ENCODE data around the gene DENND5B.
"Not testable (repeated sequence)": the region's sequence is repeated elsewhere in the genome, so short reads cannot be mapped to it uniquely, and the experiment has no call there.

DENND5B gene

GRCh38 chr12:31594681-31595080 lies 3.7 kb upstream of the DENND5B start:
- no peak for DNase-seq (ENCODE audit: extremely low spot score, insufficient read length, low read depth)
- FAIRE-seq = no peak

GRCh38 chr12:31591380-31591901 lies 505 bp upstream of the DENND5B start:
- FAIRE-seq (peak; percentile 12), DNase-seq (ENCODE audit: extremely low spot score, insufficient read length, low read depth) (no peak)

GRCh38 chr12:31589904-31590641 lies 863 bp downstream of the DENND5B start:
- no peak for FAIRE-seq

GRCh38 chr12:31589598-31589903 lies 1.4 kb downstream of the DENND5B start:
- DNase-seq (ENCODE audit: extremely low spot score, insufficient read length, low read depth) (peak; percentile 37), FAIRE-seq (peak; percentile 68)

More at GRCh38 chr12:31589904-31590641, 863 bp downstream of the DENND5B start:
- peak; percentile 14 for DNase-seq (ENCODE audit: extremely low spot score, insufficient read length, low read depth)

- FAIRE-seq (no peak), DNase-seq (ENCODE audit: extremely low spot score, insufficient read length, low read depth) (no peak)
Observed at GRCh38 chr12:31588976-31589375, 2.0 kb downstream of the DENND5B start.

- FAIRE-seq (peak; percentile 80), DNase-seq (ENCODE audit: extremely low spot score, insufficient read length, low read depth) (no peak)
Observed at GRCh38 chr12:31586728-31587127, 4.2 kb downstream of the DENND5B start.

- DNase-seq (ENCODE audit: extremely low spot score, insufficient read length, low read depth) (no peak), FAIRE-seq (no peak)
Observed at GRCh38 chr12:31585895-31586294, 5.0 kb downstream of the DENND5B start.

- no peak for FAIRE-seq
- no peak for DNase-seq (ENCODE audit: extremely low spot score, insufficient read length, low read depth)
Observed at GRCh38 chr12:31585271-31585670, 5.7 kb downstream of the DENND5B start.

- DNase-seq (ENCODE audit: extremely low spot score, insufficient read length, low read depth) = no peak
- no peak for FAIRE-seq
Observed at GRCh38 chr12:31584782-31585181, 6.2 kb downstream of the DENND5B start.

GRCh38 chr12:31583878-31584277 lies 7.1 kb downstream of the DENND5B start:
- FAIRE-seq (no peak), DNase-seq (ENCODE audit: extremely low spot score, insufficient read length, low read depth) (no peak)

GRCh38 chr12:31582155-31582554 lies 8.8 kb downstream of the DENND5B start:
- FAIRE-seq (no peak), DNase-seq (ENCODE audit: extremely low spot score, insufficient read length, low read depth) (no peak)

GRCh38 chr12:31578632-31579031 lies 12.3 kb downstream of the DENND5B start:
- DNase-seq (ENCODE audit: extremely low spot score, insufficient read length, low read depth) (no peak), FAIRE-seq (peak; percentile 12)

GRCh38 chr12:31574803-31575575 lies 15.9 kb downstream of the DENND5B start:
- no peak for FAIRE-seq

GRCh38 chr12:31574367-31574766 lies 16.6 kb downstream of the DENND5B start:
- FAIRE-seq; DNase-seq (ENCODE audit: extremely low spot score, insufficient read length, low read depth): not testable (repeated sequence)

More at GRCh38 chr12:31574803-31575575, 15.9 kb downstream of the DENND5B start:
- no peak for DNase-seq (ENCODE audit: extremely low spot score, insufficient read length, low read depth)

GRCh38 chr12:31572900-31573600 lies 17.9 kb downstream of the DENND5B start:
- DNase-seq (ENCODE audit: extremely low spot score, insufficient read length, low read depth) (no peak), FAIRE-seq (no peak)

- DNase-seq (ENCODE audit: extremely low spot score, insufficient read length, low read depth) = no peak
- peak; percentile 33 for FAIRE-seq
Observed at GRCh38 chr12:31570880-31571279, 20.1 kb downstream of the DENND5B start.

- not testable (repeated sequence) for DNase-seq (ENCODE audit: extremely low spot score, insufficient read length, low read depth); FAIRE-seq
Observed at GRCh38 chr12:31569517-31569916, 21.4 kb downstream of the DENND5B start.

GRCh38 chr12:31568498-31568897 lies 22.4 kb downstream of the DENND5B start:
- no peak for DNase-seq (ENCODE audit: extremely low spot score, insufficient read length, low read depth)
- FAIRE-seq = no peak

- no peak for FAIRE-seq
Observed at GRCh38 chr12:31567029-31567428, 23.9 kb downstream of the DENND5B start.

GRCh38 chr12:31566547-31566946 lies 24.4 kb downstream of the DENND5B start:
- DNase-seq (ENCODE audit: extremely low spot score, insufficient read length, low read depth) (no peak), FAIRE-seq (no peak)

More at GRCh38 chr12:31567029-31567428, 23.9 kb downstream of the DENND5B start:
- DNase-seq (ENCODE audit: extremely low spot score, insufficient read length, low read depth) = no peak
